Activated naive CD8-positive, alpha-beta T cell treated with anti-CD3 and anti-CD28 coated beads, Interleukin-2, amount 50 U/mL, for 24 hours (primary cell): ENCODE results near the gene TOPORS.

Experiments used
- ATAC-seq: fragments of 150-1000 bp; cut with Tn5 transposase; one replicate; pipeline ENCODE4 v1.10.0; 2021
- DNase-seq: peaks from one replicate; pipeline ENCODE4 v3.0.0; 2021
- H3K27ac Mint-ChIP-seq: one replicate; pipeline ENCODE4 v1.8.0; 2021; ENCODE audit warnings: mild to moderate bottlenecking, mixed read lengths
- H3K27me3 Mint-ChIP-seq: one replicate; pipeline ENCODE4 v1.8.0; 2021; ENCODE audit warnings: mixed read lengths
- H3K36me3 Mint-ChIP-seq: one replicate; pipeline ENCODE4 v1.8.0; 2021; ENCODE audit warnings: low read depth, mixed read lengths
- H3K4me1 Mint-ChIP-seq: one replicate; pipeline ENCODE4 v1.8.0; 2021; ENCODE audit warnings: mixed read lengths
- H3K4me3 Mint-ChIP-seq: one replicate; pipeline ENCODE4 v1.8.0; 2021; ENCODE audit warnings: mild to moderate bottlenecking, moderate library complexity, mixed read lengths
- H3K9me3 Mint-ChIP-seq: one replicate; pipeline ENCODE4 v1.8.0; 2021; ENCODE audit warnings: mixed read lengths

TOPORS gene

GRCh38 chr9:32577316-32577715 lies 24.9 kb upstream of the TOPORS start:
- no peak for DNase-seq
- ATAC-seq, result no peak
- no peaks in the 10 kb centered on the region for H3K36me3 Mint-ChIP-seq
- no peak overlapping the region for H3K27ac Mint-ChIP-seq
- H3K4me3 Mint-ChIP-seq, result no peak overlapping the region
- H3K4me1 Mint-ChIP-seq, result peaks cover 13% of the 10 kb centered on the region
- no peaks in the 10 kb centered on the region for H3K9me3 Mint-ChIP-seq
- H3K27me3 Mint-ChIP-seq, result peaks cover 9% of the 10 kb centered on the region

DNA sequence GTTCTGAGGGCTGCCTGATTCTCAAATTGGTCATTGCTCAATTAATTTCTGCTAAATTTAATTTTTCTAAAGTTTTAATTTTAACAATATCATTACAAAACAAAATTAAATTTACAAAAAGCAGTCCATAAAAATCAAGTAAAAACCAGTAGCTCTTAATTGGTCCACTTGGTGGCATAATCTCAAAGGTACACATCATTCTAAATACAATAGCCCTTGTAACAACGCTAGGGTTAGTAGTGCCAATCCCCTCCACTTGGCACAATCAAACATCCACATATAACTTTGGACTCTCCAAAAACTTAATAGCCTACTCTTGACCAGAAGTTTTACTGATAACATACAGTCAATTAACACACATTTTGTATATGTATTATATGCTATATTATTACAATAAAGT lies 22.5 kb upstream of the TOPORS start:
- Mint-ChIP-seq H3K4me1 (peaks cover 30% of the 10 kb centered on the region), H3K27ac (no peak overlapping the region), H3K4me3 (no peak overlapping the region), H3K9me3 (no peaks in the 10 kb centered on the region), H3K36me3 (peaks cover 5% of the 10 kb centered on the region), H3K27me3 (peaks cover 4% of the 10 kb centered on the region)
- no peak for ATAC-seq
- DNase-seq, result no peak

DNA sequence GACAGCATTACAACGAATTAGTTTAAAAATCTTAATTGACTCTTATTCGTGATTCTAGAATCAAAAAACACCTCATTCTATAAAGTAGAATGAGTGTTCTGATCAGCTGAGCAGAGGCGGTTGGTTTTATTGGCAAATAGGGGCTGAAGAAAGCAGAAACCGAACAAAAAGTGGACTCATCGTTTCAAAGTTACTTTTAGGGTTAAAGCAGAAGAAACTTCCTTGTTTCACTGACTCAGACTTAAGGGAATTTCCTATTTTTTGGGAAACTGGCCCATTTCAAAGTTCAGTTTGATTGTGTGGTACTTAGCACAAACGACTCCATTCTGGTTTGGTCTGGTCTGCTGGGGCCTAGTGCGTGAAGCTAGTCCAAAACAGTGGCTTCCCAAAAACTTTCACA lies 21.4 kb upstream of the TOPORS start:
- Mint-ChIP-seq H3K9me3 (no peaks in the 10 kb centered on the region), H3K27me3 (no peaks in the 10 kb centered on the region), H3K36me3 (peaks cover 9% of the 10 kb centered on the region), H3K27ac (peak overlapping the region; percentile 97), H3K4me1 (peaks cover 30% of the 10 kb centered on the region), H3K4me3 (no peak overlapping the region)
- ATAC-seq (no peak), DNase-seq (no peak)

DNA sequence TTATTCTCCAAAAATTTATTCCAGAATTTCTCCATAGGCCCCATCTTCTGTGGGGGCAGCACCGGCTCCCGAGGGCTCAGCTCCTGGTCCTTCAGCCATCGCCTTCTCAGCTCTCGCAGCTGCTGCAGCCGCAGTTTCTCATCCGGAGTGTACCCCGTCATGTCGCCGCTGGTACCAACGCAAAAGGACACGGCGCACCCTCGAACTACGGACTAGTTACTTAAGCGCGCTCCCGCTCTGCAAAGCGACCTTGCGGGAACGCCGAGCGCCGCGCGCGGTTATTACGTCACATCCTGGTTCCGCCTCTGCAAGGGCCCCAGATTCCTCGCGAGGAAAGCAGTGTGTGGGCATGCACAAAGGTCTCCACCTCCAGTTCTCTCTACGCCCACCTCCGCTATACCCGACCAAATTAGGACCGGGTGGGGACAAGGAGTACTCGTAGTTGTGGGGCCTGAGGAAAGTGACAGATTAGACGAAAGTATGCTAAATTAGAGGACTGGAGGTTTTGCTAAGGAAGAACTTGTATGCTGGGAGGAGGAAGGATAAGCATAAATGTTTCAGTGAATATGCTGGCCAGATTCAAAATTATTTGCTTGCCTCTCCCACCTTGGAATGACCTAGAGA lies 20.6 kb upstream of the TOPORS start, which contains the start of gene NDUFB6:
Gene NDUFB6 (minus strand): TSS at position 260 of the 624 bp plus-strand sequence. CDS start 99 bp downstream, at position 161.
- peak; percentile 97 for DNase-seq
- peak; percentile 84 for ATAC-seq
- H3K4me3 Mint-ChIP-seq, result peak within 1 kb of the TSS; percentile 99
- no peaks in the 10 kb centered on the region for H3K9me3 Mint-ChIP-seq
- no peaks in the 10 kb centered on the region for H3K27me3 Mint-ChIP-seq
- peaks cover 13% of the 10 kb centered on the region for H3K36me3 Mint-ChIP-seq
- peak within 1 kb of the TSS; percentile 97 for H3K27ac Mint-ChIP-seq
- peaks cover 30% of the 10 kb centered on the region for H3K4me1 Mint-ChIP-seq

DNA sequence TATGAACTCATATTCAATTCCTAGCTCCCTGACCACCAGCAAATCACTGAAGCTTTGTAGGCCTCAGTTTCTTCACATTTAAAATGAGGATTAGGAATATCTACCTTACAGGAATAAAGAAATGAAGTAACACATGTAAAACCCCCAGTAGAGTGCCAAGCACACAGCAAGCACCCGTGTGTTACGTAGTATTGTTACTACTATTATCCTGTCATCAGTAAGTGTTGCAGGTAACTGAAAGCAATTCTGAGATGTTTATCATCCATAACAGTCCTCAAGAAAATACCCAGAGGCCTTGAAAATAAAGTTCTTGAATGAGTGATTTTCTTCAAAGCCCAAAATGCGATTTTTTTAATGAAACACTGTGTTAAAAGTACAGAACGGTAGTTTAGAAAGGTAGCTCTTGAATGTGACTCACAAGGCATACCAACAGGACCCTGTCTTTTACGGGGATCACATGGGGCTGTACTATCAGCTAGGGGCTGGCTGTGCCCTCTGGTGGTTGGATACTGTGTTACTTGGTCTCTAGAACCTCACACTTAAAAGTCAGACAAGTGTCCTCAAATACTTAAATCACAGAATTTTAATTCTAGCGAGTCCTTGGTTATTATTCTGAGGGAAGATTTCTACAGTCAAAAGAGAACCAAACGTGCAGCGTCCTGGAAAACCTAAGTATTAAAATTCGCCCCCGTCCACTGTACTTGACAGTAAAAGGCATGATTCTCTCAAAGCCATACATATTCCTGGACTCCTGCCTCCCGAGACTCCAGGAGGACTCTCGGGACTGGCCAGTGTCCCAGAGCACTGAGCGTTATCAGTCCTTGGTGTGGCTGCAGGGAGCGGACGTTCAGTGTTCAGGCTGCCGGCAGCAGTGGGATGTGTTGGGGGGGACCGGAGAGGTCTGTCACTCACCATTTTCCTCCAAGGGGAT lies 19.8 kb upstream of the TOPORS start:
- peak; percentile 69 for DNase-seq
- Mint-ChIP-seq H3K27ac (peak overlapping the region; percentile 97), H3K4me3 (peak overlapping the region; percentile 99), H3K36me3 (peaks cover 17% of the 10 kb centered on the region), H3K9me3 (no peaks in the 10 kb centered on the region), H3K27me3 (no peaks in the 10 kb centered on the region), H3K4me1 (peaks cover 30% of the 10 kb centered on the region)
- peak; percentile 95 for ATAC-seq

- no peak for DNase-seq
- no peak overlapping the region for H3K27ac Mint-ChIP-seq
- ATAC-seq, result no peak
- peaks cover 34% of the 10 kb centered on the region for H3K4me1 Mint-ChIP-seq
- H3K9me3 Mint-ChIP-seq, result no peaks in the 10 kb centered on the region
- H3K4me3 Mint-ChIP-seq, result no peak overlapping the region
- H3K36me3 Mint-ChIP-seq, result peaks cover 29% of the 10 kb centered on the region
- no peaks in the 10 kb centered on the region for H3K27me3 Mint-ChIP-seq
Observed at GRCh38 chr9:32570262-32570661, 17.9 kb upstream of the TOPORS start.

GRCh38 chr9:32566770-32567169 lies 14.4 kb upstream of the TOPORS start:
- H3K27me3 Mint-ChIP-seq, result no peaks in the 10 kb centered on the region
- H3K36me3 Mint-ChIP-seq, result peaks cover 35% of the 10 kb centered on the region
- no peak for DNase-seq
- no peak for ATAC-seq
- no peak overlapping the region for H3K27ac Mint-ChIP-seq
- no peak overlapping the region for H3K4me3 Mint-ChIP-seq
- H3K4me1 Mint-ChIP-seq, result peaks cover 18% of the 10 kb centered on the region
- H3K9me3 Mint-ChIP-seq, result no peaks in the 10 kb centered on the region

DNA sequence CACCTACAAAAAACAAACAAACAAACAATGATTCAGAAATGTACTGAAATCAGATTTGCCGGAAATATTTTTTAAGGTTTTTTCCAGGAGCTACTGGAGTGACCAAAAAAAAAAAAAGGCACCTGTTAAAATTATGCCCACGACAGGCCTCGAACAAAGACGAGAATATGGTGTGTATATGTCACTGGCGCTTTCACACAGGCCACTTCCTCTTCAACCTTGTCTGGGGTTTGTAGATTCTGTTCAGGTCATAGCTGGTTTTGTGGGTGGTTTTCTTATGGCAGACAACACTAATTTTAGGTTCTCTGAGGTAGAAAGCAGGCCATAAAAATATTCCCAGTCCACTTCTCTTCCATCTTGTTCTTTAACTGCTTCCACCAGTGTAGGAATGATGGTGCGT lies 13.6 kb upstream of the TOPORS start:
- Mint-ChIP-seq H3K4me1 (peaks cover 15% of the 10 kb centered on the region), H3K27ac (peak overlapping the region; percentile 29), H3K9me3 (no peaks in the 10 kb centered on the region), H3K4me3 (no peak overlapping the region), H3K36me3 (peaks cover 38% of the 10 kb centered on the region), H3K27me3 (no peaks in the 10 kb centered on the region)
- DNase-seq, result no peak
- ATAC-seq, result no peak

DNA sequence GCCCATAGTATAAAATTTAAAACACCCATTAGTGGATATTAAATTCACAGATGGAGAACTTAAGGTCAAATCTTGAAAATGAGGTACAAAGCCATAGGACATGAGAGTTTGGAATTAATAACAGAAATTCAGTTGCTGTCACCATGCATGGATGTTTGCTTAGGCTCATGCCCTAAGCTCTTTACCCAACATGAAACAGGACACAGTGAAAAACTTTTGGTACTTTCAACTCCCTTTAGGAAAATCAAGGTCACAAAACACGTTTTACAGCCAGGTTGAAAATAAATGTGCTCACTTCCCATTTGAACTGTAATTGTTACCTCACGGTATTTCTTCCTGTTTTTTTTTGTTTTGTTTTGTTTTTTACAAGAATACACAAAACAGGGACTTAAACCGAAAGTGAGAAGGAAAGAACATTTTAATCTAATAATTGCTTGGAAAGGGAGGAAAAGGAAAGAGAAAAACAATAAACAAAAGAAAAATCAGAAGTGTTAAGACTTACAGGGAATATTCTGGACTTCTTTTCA lies 6.1 kb upstream of the TOPORS start:
- Mint-ChIP-seq H3K36me3 (peaks cover 18% of the 10 kb centered on the region), H3K27me3 (no peaks in the 10 kb centered on the region), H3K9me3 (no peaks in the 10 kb centered on the region), H3K4me3 (no peak overlapping the region), H3K27ac (peak overlapping the region; percentile 34), H3K4me1 (peaks cover 20% of the 10 kb centered on the region)
- no peak for ATAC-seq
- no peak for DNase-seq

DNA sequence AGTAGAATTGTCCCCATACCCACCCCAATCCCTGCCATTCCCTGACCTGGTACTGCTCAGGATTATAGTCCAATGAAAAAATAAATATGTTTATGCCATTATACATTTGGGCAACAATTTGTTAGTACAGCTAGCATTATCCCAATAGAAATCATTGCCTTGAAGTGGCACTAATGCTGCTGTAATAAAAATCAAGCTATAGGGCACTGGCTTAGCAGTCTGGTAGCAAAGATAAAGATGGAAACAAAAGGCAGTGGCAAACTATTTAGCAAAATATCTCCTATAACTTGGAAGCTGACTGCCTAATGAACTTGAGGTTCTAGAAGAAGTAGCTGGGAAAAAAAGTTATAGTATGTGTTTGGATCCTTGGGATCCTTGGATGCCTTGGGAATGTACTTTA lies 2.2 kb upstream of the TOPORS start:
- H3K27ac Mint-ChIP-seq, result peak overlapping the region; percentile 1
- H3K27me3 Mint-ChIP-seq, result no peaks in the 10 kb centered on the region
- H3K36me3 Mint-ChIP-seq, result peaks cover 27% of the 10 kb centered on the region
- no peak for ATAC-seq
- no peaks in the 10 kb centered on the region for H3K9me3 Mint-ChIP-seq
- DNase-seq, result no peak
- H3K4me1 Mint-ChIP-seq, result peaks cover 35% of the 10 kb centered on the region
- no peak overlapping the region for H3K4me3 Mint-ChIP-seq

DNA sequence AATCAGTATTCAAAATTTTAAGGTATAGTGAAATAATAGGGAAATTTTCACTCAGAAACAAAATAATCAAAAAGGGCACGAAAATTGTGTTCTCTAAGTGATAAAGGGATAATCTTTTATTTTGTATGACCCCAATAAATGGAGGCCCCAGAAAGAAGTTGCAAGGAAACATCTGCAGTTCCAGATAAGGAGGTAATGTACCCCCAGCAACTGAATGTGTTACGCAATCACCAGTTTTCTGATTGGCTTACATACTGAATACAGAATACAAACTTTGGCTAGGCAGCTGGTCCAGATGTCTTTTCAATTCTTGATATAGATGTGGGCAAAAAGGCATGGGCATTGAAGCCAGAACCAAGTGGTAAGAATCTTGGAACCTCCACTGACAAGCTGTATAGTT lies 1.7 kb upstream of the TOPORS start:
- Mint-ChIP-seq H3K4me1 (peaks cover 35% of the 10 kb centered on the region), H3K4me3 (no peak overlapping the region), H3K27ac (peak overlapping the region; percentile 31), H3K9me3 (no peaks in the 10 kb centered on the region), H3K27me3 (no peaks in the 10 kb centered on the region), H3K36me3 (peaks cover 30% of the 10 kb centered on the region)
- ATAC-seq (no peak), DNase-seq (no peak)

DNA sequence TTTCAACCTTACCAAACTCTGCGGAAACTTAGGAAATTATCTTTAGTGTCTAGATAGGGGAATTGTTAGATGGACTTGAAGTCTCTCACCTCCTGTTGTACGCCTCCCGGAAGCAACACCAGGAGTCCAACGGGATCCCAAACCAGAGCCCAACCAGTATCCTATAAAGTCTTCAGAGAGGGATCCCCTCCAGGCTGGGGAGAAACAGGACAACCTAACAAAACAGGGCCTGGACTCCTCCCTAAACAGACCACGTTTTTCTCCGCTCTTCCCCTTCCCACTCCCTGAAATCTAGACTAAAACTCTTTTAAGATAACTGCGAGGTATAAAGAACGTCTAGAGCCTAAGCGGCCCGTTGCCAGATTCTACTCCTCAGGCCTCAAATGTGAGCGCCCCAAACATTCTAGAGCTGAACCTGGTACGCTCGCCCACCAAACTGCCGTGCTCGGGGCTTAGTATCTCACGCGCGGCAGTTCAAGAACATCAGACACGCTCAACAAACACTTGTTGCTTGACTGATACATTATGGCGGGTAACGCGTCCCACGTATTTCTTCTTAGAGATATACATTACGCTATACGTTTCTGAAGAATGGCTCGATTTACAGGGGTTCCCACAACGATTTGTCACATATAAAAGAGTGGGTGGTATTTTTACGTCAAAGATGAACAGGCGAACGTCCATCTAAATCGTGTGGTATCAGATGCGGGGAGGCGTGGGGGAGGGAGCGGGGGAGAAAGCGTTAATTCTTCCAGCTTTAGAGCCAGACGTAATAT lies 922 bp downstream of the TOPORS start:
- H3K27ac Mint-ChIP-seq, result peak overlapping the region; percentile 99
- H3K4me3 Mint-ChIP-seq, result peak overlapping the region; percentile 99
- DNase-seq (peak; percentile 50), ATAC-seq (peak; percentile 51)
- no peaks in the 10 kb centered on the region for H3K27me3 Mint-ChIP-seq
- H3K36me3 Mint-ChIP-seq, result peaks cover 28% of the 10 kb centered on the region
- H3K4me1 Mint-ChIP-seq, result peaks cover 41% of the 10 kb centered on the region
- no peaks in the 10 kb centered on the region for H3K9me3 Mint-ChIP-seq

GRCh38 chr9:32550562-32551275 lies 1.7 kb downstream of the TOPORS start:
- peaks cover 25% of the 10 kb centered on the region for H3K36me3 Mint-ChIP-seq
- no peaks in the 10 kb centered on the region for H3K9me3 Mint-ChIP-seq
- DNase-seq (peak; percentile 93), ATAC-seq (peak; percentile 67)
- peaks cover 41% of the 10 kb centered on the region for H3K4me1 Mint-ChIP-seq
- H3K27me3 Mint-ChIP-seq, result no peaks in the 10 kb centered on the region
- H3K27ac Mint-ChIP-seq, result peak overlapping the region; percentile 99
- H3K4me3 Mint-ChIP-seq, result peak overlapping the region; percentile 99

- ATAC-seq (no peak), DNase-seq (no peak)
- no peaks in the 10 kb centered on the region for H3K9me3 Mint-ChIP-seq
- peaks cover 25% of the 10 kb centered on the region for H3K36me3 Mint-ChIP-seq
- peaks cover 41% of the 10 kb centered on the region for H3K4me1 Mint-ChIP-seq
- H3K4me3 Mint-ChIP-seq, result peak overlapping the region; percentile 99
- peak overlapping the region; percentile 53 for H3K27ac Mint-ChIP-seq
- H3K27me3 Mint-ChIP-seq, result no peaks in the 10 kb centered on the region
Observed at GRCh38 chr9:32550150-32550561, 2.2 kb downstream of the TOPORS start.
